ENCODE results near the gene LSAMP.
"Not testable (repeated sequence)": the region's sequence is repeated elsewhere in the genome, so short reads cannot be mapped to it uniquely, and the experiment has no call there.

The LSAMP gene

DNA sequence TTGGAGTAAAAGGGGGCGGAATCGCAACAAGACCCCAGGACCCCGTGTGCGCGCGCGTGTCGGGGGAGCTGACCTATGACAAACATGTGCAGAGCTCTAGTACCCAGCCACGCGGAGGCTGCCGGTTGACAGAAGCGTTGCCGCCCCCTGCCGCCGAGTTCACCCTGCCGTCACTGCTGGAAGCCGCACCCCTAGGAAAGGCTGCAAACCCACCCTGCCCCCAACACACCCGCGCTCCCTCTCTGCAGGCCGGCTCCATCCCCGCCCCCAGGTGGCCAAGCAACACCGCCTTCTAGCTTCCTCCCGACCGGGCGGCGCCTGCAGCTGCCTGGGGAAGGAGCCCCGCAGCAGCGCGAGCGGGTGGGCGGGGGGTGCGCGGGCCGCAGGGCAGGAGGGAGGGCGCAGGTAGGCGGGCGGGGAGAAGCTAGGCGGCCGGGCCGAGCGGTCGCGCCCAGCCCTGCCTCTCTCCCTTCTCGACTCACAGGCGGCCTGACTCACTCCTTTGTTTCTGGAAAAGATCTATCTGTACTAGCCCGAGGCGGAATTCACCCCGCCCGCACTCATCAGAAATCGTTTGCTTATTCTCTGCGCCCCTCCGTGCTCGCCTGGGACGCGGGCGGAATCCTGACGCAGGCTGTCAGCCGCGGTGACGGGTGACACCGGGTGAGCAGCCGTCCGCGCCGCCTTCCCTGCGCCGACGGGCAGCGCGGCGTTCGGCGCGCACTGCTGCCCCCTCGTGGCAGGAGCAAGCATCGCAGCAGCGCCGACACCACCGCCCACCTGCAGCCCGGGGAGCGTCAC, 661.1 kb downstream of the LSAMP start:
- H3K36me3 Mint-ChIP-seq (ENCODE audit: low read depth): no peaks in the 10 kb centered on the region
- no peaks in the 10 kb centered on the region for H3K9me3 Mint-ChIP-seq
- H3K27ac Mint-ChIP-seq: peak overlapping the region; percentile 99
- H3K4me1 Mint-ChIP-seq: peaks cover 12% of the 10 kb centered on the region
- H3K27me3 Mint-ChIP-seq (ENCODE audit: low read depth, poor library complexity): peaks cover 4% of the 10 kb centered on the region
- peak; percentile 95 for DNase-seq
- peak overlapping the region; percentile 94 for H3K4me3 Mint-ChIP-seq
- TF ChIP-seq, protein P1, sequence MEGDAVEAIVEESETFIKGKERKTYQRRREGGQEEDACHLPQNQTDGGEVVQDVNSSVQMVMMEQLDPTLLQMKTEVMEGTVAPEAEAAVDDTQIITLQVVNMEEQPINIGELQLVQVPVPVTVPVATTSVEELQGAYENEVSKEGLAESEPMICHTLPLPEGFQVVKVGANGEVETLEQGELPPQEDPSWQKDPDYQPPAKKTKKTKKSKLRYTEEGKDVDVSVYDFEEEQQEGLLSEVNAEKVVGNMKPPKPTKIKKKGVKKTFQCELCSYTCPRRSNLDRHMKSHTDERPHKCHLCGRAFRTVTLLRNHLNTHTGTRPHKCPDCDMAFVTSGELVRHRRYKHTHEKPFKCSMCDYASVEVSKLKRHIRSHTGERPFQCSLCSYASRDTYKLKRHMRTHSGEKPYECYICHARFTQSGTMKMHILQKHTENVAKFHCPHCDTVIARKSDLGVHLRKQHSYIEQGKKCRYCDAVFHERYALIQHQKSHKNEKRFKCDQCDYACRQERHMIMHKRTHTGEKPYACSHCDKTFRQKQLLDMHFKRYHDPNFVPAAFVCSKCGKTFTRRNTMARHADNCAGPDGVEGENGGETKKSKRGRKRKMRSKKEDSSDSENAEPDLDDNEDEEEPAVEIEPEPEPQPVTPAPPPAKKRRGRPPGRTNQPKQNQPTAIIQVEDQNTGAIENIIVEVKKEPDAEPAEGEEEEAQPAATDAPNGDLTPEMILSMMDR (IDR thresholded peaks at IDR 0.05): peak; percentile 96

DNA sequence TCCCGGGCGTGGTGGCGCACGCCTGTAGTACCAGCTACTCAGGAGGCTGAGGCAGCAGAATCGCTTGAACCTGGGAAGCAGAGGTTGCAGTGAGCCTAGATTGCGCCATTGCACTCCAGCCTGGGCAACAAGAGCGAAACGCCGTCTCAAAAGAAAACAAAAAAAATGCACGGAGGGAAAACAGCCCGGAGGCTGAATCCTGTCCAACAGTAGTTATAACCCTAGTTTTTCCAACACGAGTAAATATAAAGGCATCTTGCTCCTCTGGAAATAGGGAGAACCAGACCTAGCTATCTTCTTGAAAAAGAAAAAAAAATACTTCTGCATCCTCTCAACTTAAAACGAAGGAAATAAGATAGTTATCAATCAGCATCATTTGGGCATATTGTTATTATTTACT, 661.9 kb downstream of the LSAMP start:
- not testable (repeated sequence) for H3K27ac Mint-ChIP-seq; DNase-seq; H3K9me3 Mint-ChIP-seq; H3K27me3 Mint-ChIP-seq (ENCODE audit: low read depth, poor library complexity); H3K36me3 Mint-ChIP-seq (ENCODE audit: low read depth)
- Mint-ChIP-seq H3K4me1 (peaks cover 12% of the 10 kb centered on the region), H3K4me3 (peak overlapping the region; percentile 94)

DNA sequence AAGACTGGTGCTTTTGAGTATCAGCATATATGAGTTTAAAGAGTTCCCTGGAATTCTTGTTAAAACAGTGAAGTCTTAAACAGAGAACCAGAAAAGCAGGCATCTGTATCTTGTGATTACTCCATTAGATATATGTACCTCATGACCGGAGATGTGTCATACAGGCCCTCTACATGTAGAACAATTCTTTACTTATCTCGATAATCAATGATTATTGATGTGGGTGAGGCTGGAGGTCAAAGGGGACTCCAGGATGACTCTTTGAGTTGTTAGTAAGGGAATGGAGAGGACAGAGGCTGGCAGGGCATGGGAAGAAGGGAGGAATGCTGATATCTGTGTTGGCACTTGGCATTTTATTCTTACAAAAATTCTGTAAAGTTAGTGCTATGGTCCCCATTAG, 666.3 kb downstream of the LSAMP start:
- Mint-ChIP-seq H3K4me3 (no peak overlapping the region), H3K4me1 (no peaks in the 10 kb centered on the region), H3K9me3 (no peaks in the 10 kb centered on the region), H3K36me3 (ENCODE audit: low read depth) (no peaks in the 10 kb centered on the region), H3K27ac (no peak overlapping the region), H3K27me3 (ENCODE audit: low read depth, poor library complexity) (peaks cover 3% of the 10 kb centered on the region)
- TF ChIP-seq, protein P1 (IDR thresholded peaks at IDR 0.05): no peak
- DNase-seq: no peak

DNA sequence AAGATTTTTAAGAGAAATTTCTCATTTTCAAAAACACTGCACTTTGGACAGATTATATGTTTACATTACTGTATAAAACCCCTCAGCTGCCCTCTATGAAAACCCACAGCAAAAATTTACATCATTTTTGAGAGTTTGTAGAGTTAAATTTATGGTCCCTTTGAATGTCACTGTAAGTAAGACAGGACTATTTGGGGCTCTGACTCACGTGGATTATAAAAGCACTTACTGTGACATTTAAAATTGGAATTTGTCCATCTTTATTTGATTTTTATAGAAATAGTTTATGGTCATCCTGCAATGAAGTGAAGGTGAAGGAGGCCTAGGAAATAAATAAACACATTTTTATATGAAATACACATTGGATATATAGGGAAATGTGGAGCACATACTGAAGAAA, 672.3 kb downstream of the LSAMP start:
- H3K4me1 Mint-ChIP-seq: no peaks in the 10 kb centered on the region
- no peak for DNase-seq
- no peaks in the 10 kb centered on the region for H3K9me3 Mint-ChIP-seq
- TF ChIP-seq, protein P1 (IDR thresholded peaks at IDR 0.05): no peak
- no peak overlapping the region for H3K27ac Mint-ChIP-seq
- H3K27me3 Mint-ChIP-seq (ENCODE audit: low read depth, poor library complexity): peaks cover 3% of the 10 kb centered on the region
- H3K36me3 Mint-ChIP-seq (ENCODE audit: low read depth): no peaks in the 10 kb centered on the region
- no peak overlapping the region for H3K4me3 Mint-ChIP-seq

DNA sequence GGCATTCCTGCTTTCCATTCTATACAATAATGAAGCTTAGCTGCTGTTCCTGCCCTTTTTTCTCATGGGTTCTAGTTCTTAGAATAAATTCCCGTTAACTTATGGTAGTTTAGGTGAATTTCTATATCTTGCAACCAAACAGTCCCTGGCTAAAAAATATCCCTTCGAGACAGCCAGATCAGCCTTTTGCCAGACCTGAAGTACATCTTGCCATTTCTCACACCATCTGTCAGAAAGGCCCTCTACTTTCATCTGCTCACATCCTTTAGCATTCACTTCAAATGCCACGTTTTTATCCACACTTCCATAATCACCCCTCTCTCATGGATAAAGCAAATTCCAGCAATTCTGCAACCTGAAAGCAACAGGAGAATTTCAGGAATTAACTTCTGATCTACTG, 676.6 kb downstream of the LSAMP start:
- Mint-ChIP-seq H3K4me3 (no peak overlapping the region), H3K27me3 (ENCODE audit: low read depth, poor library complexity) (no peaks in the 10 kb centered on the region), H3K4me1 (peaks cover 7% of the 10 kb centered on the region), H3K36me3 (ENCODE audit: low read depth) (no peaks in the 10 kb centered on the region), H3K9me3 (no peaks in the 10 kb centered on the region), H3K27ac (no peak overlapping the region)
- TF ChIP-seq, protein P1 (IDR thresholded peaks at IDR 0.05): no peak
- no peak for DNase-seq

DNA sequence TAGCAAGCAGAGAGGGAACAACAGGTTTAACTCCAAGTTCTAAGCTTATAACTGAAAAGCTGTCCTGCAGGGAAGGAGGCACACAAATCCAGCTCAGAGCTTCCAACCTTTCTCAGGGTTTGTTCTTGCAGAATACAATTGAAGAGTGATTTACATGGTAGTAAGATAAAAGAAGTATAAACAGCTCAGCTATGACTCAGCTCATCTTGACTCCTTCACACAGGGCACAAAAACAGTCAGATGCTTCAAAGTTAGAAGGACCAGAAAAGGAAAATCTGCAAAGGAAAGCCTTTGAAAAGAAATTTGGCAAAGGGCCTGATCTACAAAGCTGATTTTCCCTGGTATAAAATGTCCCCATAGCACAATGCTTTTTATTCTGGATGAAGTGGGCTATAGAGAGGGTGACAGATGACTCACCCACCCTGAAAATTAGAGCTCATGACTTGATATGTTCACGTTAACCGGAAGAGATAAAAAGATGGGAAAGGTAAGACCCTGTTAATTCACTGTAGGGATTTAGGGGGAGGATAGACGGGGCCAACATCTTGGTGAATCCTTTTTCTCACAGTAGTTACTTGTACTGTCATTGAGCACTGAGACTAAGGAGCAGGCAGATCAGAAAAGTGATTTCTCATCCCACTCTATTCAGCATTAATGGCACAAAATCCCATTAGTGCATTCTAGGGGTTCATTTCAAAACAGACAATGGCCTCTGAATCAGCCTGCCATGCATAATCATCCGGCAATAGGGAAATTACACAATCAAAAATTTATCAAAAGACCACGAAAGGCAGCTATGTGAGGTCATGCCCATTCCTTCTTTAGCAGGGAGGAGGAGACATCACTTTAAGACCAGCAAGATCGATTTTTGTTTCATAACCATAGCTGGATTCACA, 678.5 kb downstream of the LSAMP start:
- Mint-ChIP-seq H3K27ac (no peak overlapping the region), H3K36me3 (ENCODE audit: low read depth) (no peaks in the 10 kb centered on the region)
- no peak for DNase-seq

More for the DNA sequence above, 678.5 kb downstream of the LSAMP start:
- Mint-ChIP-seq H3K9me3 (no peaks in the 10 kb centered on the region), H3K4me3 (no peak overlapping the region), H3K27me3 (ENCODE audit: low read depth, poor library complexity) (no peaks in the 10 kb centered on the region), H3K4me1 (peaks cover 7% of the 10 kb centered on the region)
- TF ChIP-seq, protein P1 (IDR thresholded peaks at IDR 0.05): no peak
